GM15510 (cell line): ENCODE results near the gene COX7A2L.

ENCODE experiments used
- POLR2A ChIP-seq: IDR thresholded peaks from 3 replicates; pipeline ENCODE4 v1.6.1; 2011; ENCODE audit warnings: borderline replicate concordance; ENCODE audit not compliant: insufficient read length; ENCODE audit errors: extremely low read depth

The COX7A2L gene

GRCh38 chr2:42369532-42370229, 8.7 kb upstream of the COX7A2L start:
- TF ChIP-seq POLR2A, result no peak

- no peak for TF ChIP-seq POLR2A
Measured at GRCh38 chr2:42368817-42369531, 8.0 kb upstream of the COX7A2L start.

GRCh38 chr2:42367835-42368234, 6.8 kb upstream of the COX7A2L start:
- TF ChIP-seq POLR2A, result no peak

- no peak for TF ChIP-seq POLR2A
Measured at GRCh38 chr2:42366411-42366810, 5.4 kb upstream of the COX7A2L start.

GRCh38 chr2:42364658-42365057, 3.6 kb upstream of the COX7A2L start:
- TF ChIP-seq POLR2A, result no peak

GRCh38 chr2:42363413-42363812, 2.4 kb upstream of the COX7A2L start:
- no peak for TF ChIP-seq POLR2A

GRCh38 chr2:42361728-42362283, 789 bp upstream of the COX7A2L start:
- no peak for TF ChIP-seq POLR2A

- TF ChIP-seq POLR2A, result no peak
Measured at GRCh38 chr2:42360493-42360889, 526 bp downstream of the COX7A2L start.

GRCh38 chr2:42359965-42360483, 993 bp downstream of the COX7A2L start:
- TF ChIP-seq POLR2A, result no peak

DNA sequence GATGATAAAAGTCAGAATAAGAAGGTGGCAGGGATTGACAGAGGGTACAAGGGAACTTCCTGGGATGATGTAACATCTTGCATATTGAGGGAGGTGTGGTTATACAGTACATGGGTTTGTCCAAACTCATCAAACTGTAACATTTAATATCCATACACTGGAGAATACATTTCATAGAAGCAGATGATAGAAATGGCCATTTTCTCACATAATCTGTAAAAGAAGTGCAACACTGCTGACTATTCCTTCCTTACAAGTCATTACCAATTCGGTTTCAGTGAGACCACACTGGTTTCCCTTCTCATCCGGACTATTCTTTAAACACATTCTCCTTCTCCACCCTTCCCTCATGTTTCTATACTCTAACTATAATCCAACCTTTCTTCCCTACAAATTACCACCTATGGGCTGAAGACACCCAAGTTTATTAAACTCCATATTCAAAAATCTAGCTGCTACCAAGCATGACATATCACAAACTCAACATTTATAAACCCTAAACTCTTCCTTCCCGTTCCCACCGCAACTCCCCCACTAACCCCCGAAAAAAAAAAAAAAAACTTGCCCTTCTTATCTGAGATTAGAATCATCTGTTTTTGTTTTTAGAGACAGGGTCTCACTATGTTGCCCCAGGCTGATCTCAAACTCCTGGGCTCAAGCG, 1.6 kb downstream of the COX7A2L start:
- TF ChIP-seq POLR2A, result no peak

DNA sequence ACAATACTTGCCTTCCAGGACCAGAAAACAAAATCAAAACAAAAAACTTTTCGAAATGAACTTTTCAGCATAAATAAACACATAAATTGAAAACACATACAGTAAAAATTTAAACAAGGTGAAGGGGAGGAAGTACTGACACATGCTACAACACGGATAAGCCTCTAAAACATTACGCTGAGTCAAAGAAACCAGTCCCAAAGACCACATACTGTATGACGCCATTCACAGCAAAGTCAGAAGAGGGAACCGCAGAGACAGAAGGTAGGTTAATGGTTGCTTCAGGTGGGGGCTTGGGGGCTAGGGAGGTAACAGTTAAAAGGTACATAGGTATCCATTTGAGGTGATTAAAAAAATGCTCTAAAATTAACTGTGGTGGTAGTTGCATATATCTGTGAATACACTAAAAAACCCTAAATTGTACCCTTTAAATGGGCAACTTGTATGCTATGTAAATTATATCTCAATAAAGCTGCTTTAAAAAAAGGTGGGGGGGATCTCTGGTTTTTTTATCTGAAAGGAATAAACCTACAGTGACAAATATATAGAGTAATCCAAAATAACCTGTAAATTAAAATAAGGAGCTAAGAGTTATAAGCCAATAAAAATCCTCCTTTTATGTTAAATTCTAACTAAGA, 7.1 kb downstream of the COX7A2L start:
- no peak for TF ChIP-seq POLR2A

DNA sequence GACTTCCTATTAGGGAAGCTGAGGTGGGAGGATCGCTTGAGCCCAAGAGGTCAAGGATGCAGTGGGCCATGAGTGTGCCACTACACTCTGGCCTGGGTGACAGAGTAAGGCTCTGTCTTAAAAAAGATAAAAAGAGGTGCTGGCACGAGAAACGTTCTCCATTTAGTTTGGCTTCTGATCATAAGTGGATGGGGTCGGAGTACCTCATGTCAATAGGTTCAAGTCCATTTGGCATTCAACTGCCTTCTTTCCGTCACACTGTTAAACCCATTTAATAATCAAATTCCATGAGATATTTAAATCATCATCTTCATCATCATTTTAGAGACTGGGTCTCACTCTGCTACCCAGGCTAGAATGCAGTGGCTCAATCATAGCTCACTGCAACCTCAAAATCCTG, 9.2 kb downstream of the COX7A2L start:
- TF ChIP-seq POLR2A, result no peak

DNA sequence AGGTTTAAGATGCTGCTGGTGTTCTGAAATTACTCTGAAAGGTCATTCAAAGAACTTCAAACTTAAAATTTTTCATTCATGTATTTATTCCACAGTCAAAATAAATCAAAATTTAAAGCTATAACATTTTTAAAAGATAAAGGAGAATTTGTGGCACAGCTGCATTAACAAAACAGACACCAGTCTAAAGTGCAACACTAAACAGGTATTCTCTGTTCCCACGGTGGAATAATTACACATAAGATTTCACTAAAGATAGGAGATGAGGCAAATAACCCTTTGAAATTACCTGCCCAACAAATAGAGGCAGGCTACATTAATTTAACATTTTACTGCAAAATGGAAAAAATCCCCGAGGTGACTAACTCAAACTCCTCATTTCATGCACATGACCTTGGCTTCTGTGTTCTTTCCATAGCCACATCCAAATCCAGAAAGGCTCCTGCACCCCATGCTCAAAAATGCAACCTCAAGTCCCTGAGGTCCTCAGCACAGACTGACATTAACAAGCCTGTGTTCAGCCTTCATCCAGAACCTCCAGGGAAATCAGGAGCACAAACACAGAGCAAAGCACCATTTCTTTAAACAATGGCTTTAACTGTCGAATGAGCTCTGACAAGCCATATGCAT, 10.5 kb downstream of the COX7A2L start:
- no peak for TF ChIP-seq POLR2A

- TF ChIP-seq POLR2A, result no peak
Measured at GRCh38 chr2:42348113-42348805, 12.8 kb downstream of the COX7A2L start.

DNA sequence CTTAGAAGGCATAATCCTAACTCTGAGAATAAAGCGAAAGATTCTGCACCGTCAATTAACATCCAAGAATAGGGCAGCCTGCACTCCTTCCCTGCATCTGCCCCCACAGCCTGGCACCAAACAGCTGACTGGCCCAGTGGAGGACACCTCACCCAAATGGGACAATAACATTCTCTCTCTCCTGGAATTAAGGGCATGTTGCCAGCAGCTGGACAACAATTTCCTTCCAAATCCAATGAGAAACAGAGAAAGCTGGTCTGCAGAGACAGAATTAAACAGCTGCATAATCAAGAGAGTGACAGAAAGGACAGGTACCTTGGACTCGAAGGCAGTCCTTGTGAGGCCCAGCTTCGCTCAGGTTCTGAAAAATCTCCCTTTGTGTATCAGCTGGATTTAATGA, 15.0 kb downstream of the COX7A2L start:
- TF ChIP-seq POLR2A, result no peak

- TF ChIP-seq POLR2A, result no peak
Measured at GRCh38 chr2:42342795-42343241, 18.2 kb downstream of the COX7A2L start.
